GM12878 (cell line): Measurements from ENCODE around the gene SLITRK5.

Source experiments
- KLF5 ChIP-seq: fragments of 450-650 bp; IDR thresholded peaks from 2 replicates; pipeline ENCODE4 v1.6.1; 2014; ENCODE audit warnings: mild to moderate bottlenecking; ENCODE audit not compliant: partially characterized antibody
- POLR2A ChIP-seq: IDR thresholded peaks from 2 replicates; pipeline ENCODE4 v1.6.1; 2011; ENCODE audit warnings: low read depth, mild to moderate bottlenecking, low read length
- POLR2AphosphoS5 ChIP-seq: IDR thresholded peaks from 2 replicates; pipeline ENCODE4 v1.6.1; 2011; ENCODE audit warnings: mild to moderate bottlenecking, low read length, inconsistent platforms
- SMAD1 ChIP-seq: fragments of 450-650 bp; IDR thresholded peaks from 2 replicates; pipeline ENCODE4 v1.6.1; 2018; ENCODE audit warnings: mild to moderate bottlenecking, low read depth; ENCODE audit not compliant: partially characterized antibody
- SMAD5 ChIP-seq: IDR thresholded peaks from 2 replicates; pipeline ENCODE4 v1.6.1; 2016; ENCODE audit warnings: antibody characterized with exemption, low read depth
- TAF1 ChIP-seq: IDR thresholded peaks from 2 replicates; pipeline ENCODE4 v1.6.1; 2011; ENCODE audit warnings: mild to moderate bottlenecking, low read depth, low read length, borderline replicate concordance
- ZNF384 ChIP-seq: IDR thresholded peaks from 2 replicates; pipeline ENCODE4 v1.6.1; 2012; ENCODE audit warnings: low read depth, mild to moderate bottlenecking, low read length, improper control_type of control experiment, borderline replicate concordance
- TF ChIP-seq, protein P1 (sequence below), 3 experiments: IDR thresholded peaks in 2 of 3; conservative IDR thresholded peaks in 1 of 3; 2 replicates each; pipeline ENCODE4 v1.5.1; 2011; ENCODE audit warnings: low read depth in 3 of 3, low read length in 3 of 3, mild to moderate bottlenecking in 3 of 3, control low read depth in 2 of 3, moderate library complexity in 2 of 3, inconsistent platforms in 1 of 3, mixed read lengths in 1 of 3; ENCODE audit not compliant: control insufficient read depth in 2 of 3, insufficient read depth in 1 of 3; ENCODE audit errors: extremely low read depth in 1 of 3

DNA sequence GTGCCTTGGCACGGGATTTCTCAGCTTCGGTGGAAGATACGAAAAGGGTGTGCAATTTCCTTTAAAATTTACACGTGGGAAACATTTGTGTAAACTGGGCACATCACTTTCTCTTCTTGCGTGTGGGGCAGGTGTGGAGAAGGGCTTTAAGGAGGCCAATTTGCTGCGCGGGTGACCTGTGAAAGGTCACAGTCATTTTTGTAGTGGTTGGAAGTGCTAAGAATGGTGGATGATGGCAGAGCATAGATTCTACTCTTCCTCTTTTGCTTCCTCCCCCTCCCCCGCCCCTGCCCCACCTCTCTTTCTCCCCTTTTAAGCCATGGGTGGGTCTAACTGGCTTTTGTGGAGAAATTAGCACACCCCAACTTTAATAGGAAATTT, 7.2 kb downstream of the SLITRK5 start:
- TF ChIP-seq POLR2A (no peak), SMAD1 (no peak), TAF1 (no peak), SMAD5 (no peak), KLF5 (no peak), POLR2AphosphoS5 (no peak), ZNF384 (no peak)
- TF ChIP-seq, protein P1, sequence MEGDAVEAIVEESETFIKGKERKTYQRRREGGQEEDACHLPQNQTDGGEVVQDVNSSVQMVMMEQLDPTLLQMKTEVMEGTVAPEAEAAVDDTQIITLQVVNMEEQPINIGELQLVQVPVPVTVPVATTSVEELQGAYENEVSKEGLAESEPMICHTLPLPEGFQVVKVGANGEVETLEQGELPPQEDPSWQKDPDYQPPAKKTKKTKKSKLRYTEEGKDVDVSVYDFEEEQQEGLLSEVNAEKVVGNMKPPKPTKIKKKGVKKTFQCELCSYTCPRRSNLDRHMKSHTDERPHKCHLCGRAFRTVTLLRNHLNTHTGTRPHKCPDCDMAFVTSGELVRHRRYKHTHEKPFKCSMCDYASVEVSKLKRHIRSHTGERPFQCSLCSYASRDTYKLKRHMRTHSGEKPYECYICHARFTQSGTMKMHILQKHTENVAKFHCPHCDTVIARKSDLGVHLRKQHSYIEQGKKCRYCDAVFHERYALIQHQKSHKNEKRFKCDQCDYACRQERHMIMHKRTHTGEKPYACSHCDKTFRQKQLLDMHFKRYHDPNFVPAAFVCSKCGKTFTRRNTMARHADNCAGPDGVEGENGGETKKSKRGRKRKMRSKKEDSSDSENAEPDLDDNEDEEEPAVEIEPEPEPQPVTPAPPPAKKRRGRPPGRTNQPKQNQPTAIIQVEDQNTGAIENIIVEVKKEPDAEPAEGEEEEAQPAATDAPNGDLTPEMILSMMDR (IDR thresholded peaks at IDR 0.05 in 2 of 3, conservative IDR thresholded peaks at IDR 0.05 in 1 of 3; ENCODE audit: control insufficient read depth in 2 of 3, extremely low read depth in 1 of 3, insufficient read depth in 1 of 3, low read depth in 3 of 3, low read length in 3 of 3), result no peak
